ENCODE measurements around the gene DLGAP1.

Gene DLGAP1

DNA sequence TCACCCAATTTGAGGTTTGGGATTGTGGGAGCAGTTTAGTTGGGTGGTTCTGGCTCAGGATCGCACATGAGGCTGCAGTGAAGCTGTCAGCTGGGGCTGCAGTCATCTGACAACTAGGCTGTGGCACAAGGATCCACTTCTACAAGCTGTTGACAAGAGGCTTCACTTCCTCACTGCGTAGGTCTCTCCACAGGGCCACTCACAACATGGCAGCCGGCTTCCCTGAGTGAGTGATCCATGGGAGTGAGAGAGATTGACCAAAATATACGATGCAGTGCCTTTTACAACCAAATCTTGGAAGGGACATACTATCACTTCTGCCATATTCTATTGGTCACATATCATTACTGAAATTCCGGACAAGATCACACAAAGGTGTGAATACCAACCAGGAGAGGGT is 187.5 kb downstream of the DLGAP1 start:
- DNase-seq (ENCODE audit: low read depth in 2 of 2): no peak
- TF ChIP-seq, protein P1, sequence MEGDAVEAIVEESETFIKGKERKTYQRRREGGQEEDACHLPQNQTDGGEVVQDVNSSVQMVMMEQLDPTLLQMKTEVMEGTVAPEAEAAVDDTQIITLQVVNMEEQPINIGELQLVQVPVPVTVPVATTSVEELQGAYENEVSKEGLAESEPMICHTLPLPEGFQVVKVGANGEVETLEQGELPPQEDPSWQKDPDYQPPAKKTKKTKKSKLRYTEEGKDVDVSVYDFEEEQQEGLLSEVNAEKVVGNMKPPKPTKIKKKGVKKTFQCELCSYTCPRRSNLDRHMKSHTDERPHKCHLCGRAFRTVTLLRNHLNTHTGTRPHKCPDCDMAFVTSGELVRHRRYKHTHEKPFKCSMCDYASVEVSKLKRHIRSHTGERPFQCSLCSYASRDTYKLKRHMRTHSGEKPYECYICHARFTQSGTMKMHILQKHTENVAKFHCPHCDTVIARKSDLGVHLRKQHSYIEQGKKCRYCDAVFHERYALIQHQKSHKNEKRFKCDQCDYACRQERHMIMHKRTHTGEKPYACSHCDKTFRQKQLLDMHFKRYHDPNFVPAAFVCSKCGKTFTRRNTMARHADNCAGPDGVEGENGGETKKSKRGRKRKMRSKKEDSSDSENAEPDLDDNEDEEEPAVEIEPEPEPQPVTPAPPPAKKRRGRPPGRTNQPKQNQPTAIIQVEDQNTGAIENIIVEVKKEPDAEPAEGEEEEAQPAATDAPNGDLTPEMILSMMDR (IDR thresholded peaks at IDR 0.05; ENCODE audit: low read depth, low read length): no peak
- H3K4me3 ChIP-seq (replicated peaks in 1 of 2; ENCODE audit: low read depth in 2 of 2, low read length in 2 of 2): no peak overlapping the region

DNA sequence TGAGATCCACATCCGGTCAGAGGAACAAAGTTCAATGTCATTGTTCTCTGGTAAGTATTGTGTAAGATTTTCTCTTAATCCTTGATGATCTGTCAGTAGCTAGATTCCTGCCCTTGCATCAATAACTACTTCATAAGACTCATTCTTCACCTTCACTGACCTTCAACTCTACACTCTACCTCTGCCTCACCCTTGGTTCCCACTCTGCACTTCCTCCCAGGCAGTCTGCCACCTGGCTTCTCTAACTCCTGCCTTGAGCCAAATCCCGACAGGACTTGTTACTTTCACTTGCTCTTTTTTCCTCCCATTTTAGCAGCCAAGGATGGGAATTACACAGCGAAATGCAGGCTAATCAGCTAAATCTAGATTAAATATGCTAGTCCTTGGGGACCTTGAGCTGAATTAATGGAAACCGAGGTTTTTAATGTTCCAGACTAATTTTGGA is 190.7 kb downstream of the DLGAP1 start:
- DNase-seq (ENCODE audit: low read depth in 2 of 2): peak in 1 of 2 donors; percentile 9
- TF ChIP-seq, protein P1 (IDR thresholded peaks at IDR 0.05; ENCODE audit: low read depth, low read length): no peak
- H3K4me3 ChIP-seq (replicated peaks in 1 of 2; ENCODE audit: low read depth in 2 of 2, low read length in 2 of 2): no peak overlapping the region

DNA sequence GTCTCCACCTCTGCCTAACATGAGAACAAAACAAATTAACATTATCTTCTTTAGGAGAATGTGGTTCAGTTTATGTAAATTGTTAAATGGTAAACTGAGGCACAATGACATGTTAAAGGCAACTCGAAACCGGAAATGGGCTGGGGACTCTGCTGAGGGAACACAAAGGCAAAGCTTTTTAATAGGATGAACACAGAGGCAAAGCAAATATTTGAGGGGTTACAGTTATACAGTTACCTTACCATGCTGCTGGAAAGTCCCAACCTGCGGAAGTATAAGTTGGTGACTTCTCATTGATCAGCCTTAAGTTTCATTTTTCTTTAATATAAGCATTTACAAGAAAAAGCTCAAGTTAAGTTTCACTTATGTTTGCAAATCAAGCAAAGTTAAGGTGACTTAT is 195.0 kb downstream of the DLGAP1 start:
- no peak overlapping the region for H3K4me3 ChIP-seq (replicated peaks in 1 of 2; ENCODE audit: low read depth in 2 of 2, low read length in 2 of 2)
- TF ChIP-seq, protein P1 (IDR thresholded peaks at IDR 0.05; ENCODE audit: low read depth, low read length): no peak
- DNase-seq (ENCODE audit: low read depth in 2 of 2): no peak

GRCh38 chr18:4256766-4257417 is 198.2 kb downstream of the DLGAP1 start:
- H3K4me3 ChIP-seq (replicated peaks in 1 of 2; ENCODE audit: low read depth in 2 of 2, low read length in 2 of 2): no peak overlapping the region
- TF ChIP-seq, protein P1 (IDR thresholded peaks at IDR 0.05; ENCODE audit: low read depth, low read length): no peak
- no peak for DNase-seq (ENCODE audit: low read depth in 2 of 2)

- DNase-seq (ENCODE audit: low read depth in 2 of 2): no peak
- TF ChIP-seq, protein P1 (IDR thresholded peaks at IDR 0.05; ENCODE audit: low read depth, low read length): no peak
- H3K4me3 ChIP-seq (replicated peaks in 1 of 2; ENCODE audit: low read depth in 2 of 2, low read length in 2 of 2): no peak overlapping the region
Observed at GRCh38 chr18:4254840-4255239, 200.3 kb downstream of the DLGAP1 start.

DNA sequence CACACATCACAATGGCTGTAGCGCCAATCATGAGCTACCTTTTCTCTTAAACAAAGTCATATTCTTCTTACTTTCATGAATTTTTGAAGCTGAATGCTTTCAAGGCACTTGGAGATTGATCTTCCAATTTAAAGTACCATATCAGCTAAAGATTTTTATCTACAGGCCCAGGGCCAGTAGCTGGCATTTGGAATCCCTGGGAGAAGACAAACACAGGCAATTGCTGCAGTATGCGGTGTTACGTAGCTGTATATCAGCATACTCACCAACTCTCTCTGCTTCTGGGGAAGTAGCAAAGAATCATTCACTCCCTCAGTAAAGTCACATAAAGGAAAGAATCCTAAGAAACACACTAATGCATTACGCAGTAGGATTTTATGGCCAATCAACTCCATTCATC is 202.3 kb downstream of the DLGAP1 start:
- TF ChIP-seq, protein P1 (IDR thresholded peaks at IDR 0.05; ENCODE audit: low read depth, low read length): no peak
- no peak for DNase-seq (ENCODE audit: low read depth in 2 of 2)
- no peak overlapping the region for H3K4me3 ChIP-seq (replicated peaks in 1 of 2; ENCODE audit: low read depth in 2 of 2, low read length in 2 of 2)

DNA sequence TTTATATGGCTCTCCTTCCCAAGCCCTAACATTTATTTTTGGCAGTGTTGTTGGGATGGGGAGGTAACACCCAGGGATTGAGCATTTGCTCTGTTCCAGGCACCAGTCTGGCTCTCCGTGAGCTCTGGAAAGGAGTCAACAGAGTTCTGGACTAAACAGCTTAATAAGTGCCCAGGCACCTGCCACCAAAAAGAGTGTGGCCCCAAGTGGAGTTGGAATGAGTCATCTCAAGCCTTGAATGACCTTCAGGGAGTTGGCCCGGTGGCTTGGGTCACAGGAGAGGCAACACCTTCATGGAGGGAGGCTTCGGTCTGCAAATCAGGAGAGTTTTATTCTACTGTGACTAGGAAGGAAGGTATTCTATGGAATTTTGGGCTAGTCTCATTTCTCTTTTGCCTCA is 203.2 kb downstream of the DLGAP1 start:
- DNase-seq (ENCODE audit: low read depth in 2 of 2): no peak
- H3K4me3 ChIP-seq (replicated peaks in 1 of 2; ENCODE audit: low read depth in 2 of 2, low read length in 2 of 2): no peak overlapping the region
- TF ChIP-seq, protein P1 (IDR thresholded peaks at IDR 0.05; ENCODE audit: low read depth, low read length): no peak
